Endothelial cell of umbilical vein (primary cell): ENCODE measurements around the gene ABLIM2. TPM values are rescaled to one million over a fixed set of nuclear protein-coding genes. Genes with fewer than 3 reads are reported as not detected.

Experiments used
- BruUV-seq: library from RNA; stranded (reverse); fragments of 400-500 nt; replicated peaks from 2 replicates; lab custom pipeline; 2021; lab: Mats Ljungman, UMichigan
- CTCF ChIA-PET: fragments of 300-600, 350-600 bp; sonication (Branson Sonifier 250); formaldehyde crosslinking; loops from one replicate; lab custom pipeline; 2021; ENCODE audit warnings: antibody characterized with exemption, inconsistent platforms; lab: Charles Lee
- POLR2A ChIA-PET: fragments of 300-600, 350-600 bp; sonication (Branson Sonifier 250); formaldehyde crosslinking; loops from one replicate; lab custom pipeline; 2021; ENCODE audit warnings: antibody characterized with exemption, inconsistent platforms; lab: Charles Lee
- DNase-seq: peaks from one replicate; pipeline ENCODE4 v3.0.0-alpha.2; 2011; ENCODE audit warnings: low read depth, low spot score
- FAIRE-seq: peaks from 2 replicates; lab custom pipeline; 2011; peaks lifted over from hg19 to GRCh38; lab: Jason Lieb, UNC
- H2AFZ ChIP-seq: 2 replicates; pipeline ENCODE4 v1.6.0; 2012; ENCODE audit warnings: low read depth, low read length, control low read depth, inconsistent platforms
- H3K27ac ChIP-seq: 2 replicates; pipeline ENCODE4 v1.5.1; 2011; ENCODE audit warnings: low read depth, mild to moderate bottlenecking, control low read depth, low read length, moderate library complexity; ENCODE audit not compliant: insufficient read depth
- H3K27me3 ChIP-seq, 2 experiments: 2 replicates each; pipeline versions ENCODE4 v1.6.0 to v1.6.1; 2011; ENCODE audit warnings: low read length in 2 of 2, mixed read lengths in 1 of 2; ENCODE audit not compliant: control insufficient read depth in 2 of 2, insufficient read depth in 2 of 2
- H3K36me3 ChIP-seq, 2 experiments: 2 replicates in 1 of 2; 3 replicates in 1 of 2; pipeline ENCODE4 v1.5.1; 2011; ENCODE audit warnings: low read length in 2 of 2, mild to moderate bottlenecking in 1 of 2, moderate library complexity in 1 of 2; ENCODE audit not compliant: control insufficient read depth in 2 of 2, insufficient read depth in 2 of 2; ENCODE audit errors: extremely low read depth in 1 of 2
- H3K4me1 ChIP-seq: 3 replicates; pipeline ENCODE4 v1.5.1; 2011; ENCODE audit warnings: mild to moderate bottlenecking, low read length; ENCODE audit not compliant: control insufficient read depth, insufficient read depth; ENCODE audit errors: extremely low read depth
- H3K4me2 ChIP-seq: 2 replicates; pipeline ENCODE4 v1.6.1; 2011; ENCODE audit warnings: low read length, control low read depth, mixed read lengths; ENCODE audit not compliant: insufficient read depth
- H3K4me3 ChIP-seq, 3 experiments: fragments of 200-600 bp in 1 of 3; sonication (generic), shearing (Covaris generic) in 1 of 3; replicated peaks in 1 of 3; 2 replicates each; pipeline ENCODE4 v1.5.1; 2011 to 2016; ENCODE audit warnings: control low read depth in 3 of 3, low read length in 3 of 3, mild to moderate bottlenecking in 2 of 3, inconsistent platforms in 1 of 3, low read depth in 1 of 3, moderate library complexity in 1 of 3; ENCODE audit not compliant: insufficient read depth in 1 of 3
- H3K79me2 ChIP-seq: 2 replicates; pipeline ENCODE4 v1.6.0; 2012; ENCODE audit warnings: low read length, inconsistent platforms; ENCODE audit not compliant: control insufficient read depth, insufficient read depth
- H3K9ac ChIP-seq: replicated peaks from 2 replicates; pipeline ENCODE3; 2011; ENCODE audit warnings: low read length, control low read depth; ENCODE audit not compliant: insufficient read depth; ENCODE audit errors: extremely low read depth
- H3K9me1 ChIP-seq: replicated peaks from 3 replicates; pipeline ENCODE4 v1.6.0; 2011; ENCODE audit warnings: mild to moderate bottlenecking, low read length; ENCODE audit not compliant: control insufficient read depth, insufficient read depth; ENCODE audit errors: extremely low read depth
- H3K9me3 ChIP-seq: replicated peaks from 2 replicates; pipeline ENCODE4 v1.5.1; 2012; ENCODE audit warnings: low read length, inconsistent platforms; ENCODE audit not compliant: control insufficient read depth, insufficient read depth
- H4K20me1 ChIP-seq: replicated peaks from 2 replicates; pipeline ENCODE3; 2011; ENCODE audit warnings: mild to moderate bottlenecking, low read length; ENCODE audit not compliant: control insufficient read depth, insufficient read depth; ENCODE audit errors: extremely low read depth
- EZH2 ChIP-seq: IDR thresholded peaks from 2 replicates; pipeline ENCODE4 v1.6.1; 2012; ENCODE audit warnings: borderline replicate concordance, low read depth, mild to moderate bottlenecking, moderate library complexity, low read length, inconsistent platforms; ENCODE audit not compliant: severe bottlenecking
- FOS ChIP-seq: IDR thresholded peaks from 2 replicates; pipeline ENCODE4 v1.6.1; 2011; ENCODE audit warnings: mild to moderate bottlenecking, low read length, moderate library complexity, borderline replicate concordance; ENCODE audit not compliant: insufficient read depth
- GATA2 ChIP-seq: IDR thresholded peaks from 2 replicates; pipeline ENCODE4 v1.7.0; 2011; ENCODE audit warnings: low read depth, mild to moderate bottlenecking, moderate library complexity, mixed read lengths, low read length; ENCODE audit not compliant: insufficient read length, insufficient read depth
- JUN ChIP-seq: IDR thresholded peaks from 2 replicates; pipeline ENCODE4 v1.6.1; 2011; ENCODE audit warnings: borderline replicate concordance, low read depth; ENCODE audit not compliant: insufficient read length, insufficient read depth
- MYC ChIP-seq: IDR thresholded peaks from one replicate; pipeline ENCODE4 v1.6.1; 2011; ENCODE audit warnings: mild to moderate bottlenecking, low read depth, low read length
- POLR2A ChIP-seq: IDR thresholded peaks from 2 replicates; pipeline ENCODE4 v1.6.1; 2012; ENCODE audit warnings: low read depth, mild to moderate bottlenecking, control low read depth, low read length
- POLR2AphosphoS5 ChIP-seq: IDR thresholded peaks from 2 replicates; pipeline ENCODE4 v1.6.1; 2012; ENCODE audit warnings: low read depth, mild to moderate bottlenecking, control low read depth, low read length, moderate library complexity; ENCODE audit not compliant: insufficient read depth
- dilution Hi-C: fragments of 300-500 bp; cut with MboI; formaldehyde crosslinking; loops from one replicate; pipeline ENCODE4 v1.15.0; 2019; ENCODE audit warnings: low sequenced_read_pairs; ENCODE audit not compliant: extremely low pct_ligation_motif_present
- intact Hi-C: fragments of 100-400 bp; cut with micrococcal nuclease; formaldehyde crosslinking; loops from one replicate; pipeline ENCODE4 v1.10.0; 2022
- polyA plus RNA-seq, 4 experiments: library from polyadenylated mRNA; depleted of rRNA in 3 of 4; stranded (reverse) in 3 of 4; unstranded in 1 of 4; fragments of >200 nt; gene quantifications; 2 replicates each; pipeline versions ENCODE4 v1.2.1 to v1.2.3, GENCODE V29; 2011 to 2012; ENCODE audit warnings: missing spikeins in 1 of 4
- total RNA-seq: library from RNA; stranded (reverse); gene quantifications from 2 replicates; pipeline ENCODE4 v1.2.3, GENCODE V29; 2021
- TF ChIP-seq, protein P1 (sequence below): IDR thresholded peaks from 2 replicates; pipeline ENCODE4 v1.6.1; 2011; ENCODE audit not compliant: insufficient read depth, insufficient read length
- TF ChIP-seq, protein P2 (sequence below), 2 donors: IDR thresholded peaks; 1 replicate in 1 of 2; 2 replicates in 1 of 2; pipeline ENCODE4 v1.5.1; 2011; ENCODE audit warnings: low read length in 2 of 2, mild to moderate bottlenecking in 2 of 2, moderate library complexity in 2 of 2, control low read depth in 1 of 2, inconsistent platforms in 1 of 2, low read depth in 1 of 2; ENCODE audit not compliant: insufficient read depth in 1 of 2; ENCODE audit errors: extremely low read depth in 1 of 2

ABLIM2 gene
- total and polyA plus RNA-seq, 2 donors (not counting 3 experiments of a cell fraction or from before 2014, with no cell fraction given): 0.28 to 0.66 TPM

DNA sequence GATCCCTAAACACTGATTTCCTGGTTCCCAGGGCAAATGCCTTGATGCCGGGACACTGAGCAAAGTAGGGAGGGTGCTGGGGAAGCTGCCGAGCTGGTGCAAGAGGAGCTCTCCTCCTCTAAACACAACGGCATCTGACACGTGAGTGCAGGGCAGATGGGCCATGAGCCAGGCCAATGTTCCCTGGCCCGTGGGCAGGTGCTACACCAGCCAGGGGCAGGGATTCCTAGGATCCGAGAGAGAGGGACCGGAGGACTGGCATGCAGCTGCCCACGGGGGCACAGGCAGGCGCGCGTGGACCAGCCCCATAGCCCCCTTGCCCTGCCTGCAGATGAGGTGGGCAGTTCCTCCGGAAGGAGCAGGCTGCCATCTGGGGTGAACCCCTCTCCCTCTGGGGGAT, 152.1 kb downstream of the ABLIM2 start:
- H3K9me3 ChIP-seq: no peaks in the 10 kb centered on the region
- no TSS peak for BruUV-seq
- DNase-seq (no peak), FAIRE-seq (no peak)
- no peak overlapping the region for H3K9ac ChIP-seq
- intact Hi-C loops: no loop called here
- no peak overlapping the region for H2AFZ ChIP-seq
- dilution Hi-C loops: no loop called here
- H3K36me3 ChIP-seq: no peaks in the 10 kb centered on the region
- no peak overlapping the region for H3K4me2 ChIP-seq
- H3K79me2 ChIP-seq: no peaks in the 10 kb centered on the region
- no peaks in the 10 kb centered on the region for H3K9me1 ChIP-seq
- no peaks in the 10 kb centered on the region for H3K4me1 ChIP-seq
- no peaks in the 10 kb centered on the region for H4K20me1 ChIP-seq
- no peak overlapping the region for H3K4me3 ChIP-seq
- peaks cover 0 to 4% of the 10 kb centered on the region in 2 experiments for H3K27me3 ChIP-seq
- H3K27ac ChIP-seq: no peak overlapping the region
- ChIA-PET POLR2A (no interaction called here), CTCF (interaction anchor here (1.1 kb wide), 1 partner anchor 245 kb away, joined by 3 read pairs; no protein-coding TSS in a partner anchor)
- TF ChIP-seq, protein P1, sequence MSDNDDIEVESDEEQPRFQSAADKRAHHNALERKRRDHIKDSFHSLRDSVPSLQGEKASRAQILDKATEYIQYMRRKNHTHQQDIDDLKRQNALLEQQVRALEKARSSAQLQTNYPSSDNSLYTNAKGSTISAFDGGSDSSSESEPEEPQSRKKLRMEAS: no peak

DNA sequence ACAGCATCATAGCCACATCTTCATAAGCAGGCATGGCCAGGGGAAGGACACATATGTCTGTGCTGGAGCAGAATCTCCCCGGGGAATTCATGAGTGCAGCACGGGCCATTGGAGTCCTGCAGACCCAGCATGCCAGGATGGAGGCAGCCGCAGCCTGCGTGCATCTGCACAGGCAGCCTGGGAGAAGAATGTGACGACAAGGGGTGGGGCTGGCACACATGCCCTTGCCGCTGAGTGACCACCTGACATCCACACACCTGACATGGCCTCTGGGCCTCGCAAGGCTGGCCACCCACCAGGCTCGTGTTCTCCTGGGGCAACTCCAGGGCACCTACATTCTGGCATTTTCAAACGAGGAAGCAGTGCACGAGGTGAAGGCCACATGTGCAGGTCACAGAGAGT, 152.8 kb downstream of the ABLIM2 start:
- no peaks in the 10 kb centered on the region for H4K20me1 ChIP-seq
- dilution Hi-C loops (no loop called here), intact Hi-C loops (no loop called here)
- H3K36me3 ChIP-seq: no peaks in the 10 kb centered on the region
- no peaks in the 10 kb centered on the region for H3K79me2 ChIP-seq
- no peaks in the 10 kb centered on the region for H3K9me1 ChIP-seq
- no peak overlapping the region for H3K4me2 ChIP-seq
- ChIA-PET CTCF (no interaction called here), POLR2A (no interaction called here)
- H2AFZ ChIP-seq: no peak overlapping the region
- FAIRE-seq (no peak), DNase-seq (no peak)
- H3K27me3 ChIP-seq: peaks cover 0 to 4% of the 10 kb centered on the region in 2 experiments
- BruUV-seq: no TSS peak
- H3K9ac ChIP-seq: no peak overlapping the region
- H3K4me3 ChIP-seq: no peak overlapping the region
- H3K9me3 ChIP-seq: no peaks in the 10 kb centered on the region
- H3K4me1 ChIP-seq: no peaks in the 10 kb centered on the region
- TF ChIP-seq FOS (no peak), POLR2AphosphoS5 (no peak), JUN (no peak), GATA2 (no peak), EZH2 (no peak), MYC (no peak), POLR2A (no peak)
- TF ChIP-seq, protein P2, sequence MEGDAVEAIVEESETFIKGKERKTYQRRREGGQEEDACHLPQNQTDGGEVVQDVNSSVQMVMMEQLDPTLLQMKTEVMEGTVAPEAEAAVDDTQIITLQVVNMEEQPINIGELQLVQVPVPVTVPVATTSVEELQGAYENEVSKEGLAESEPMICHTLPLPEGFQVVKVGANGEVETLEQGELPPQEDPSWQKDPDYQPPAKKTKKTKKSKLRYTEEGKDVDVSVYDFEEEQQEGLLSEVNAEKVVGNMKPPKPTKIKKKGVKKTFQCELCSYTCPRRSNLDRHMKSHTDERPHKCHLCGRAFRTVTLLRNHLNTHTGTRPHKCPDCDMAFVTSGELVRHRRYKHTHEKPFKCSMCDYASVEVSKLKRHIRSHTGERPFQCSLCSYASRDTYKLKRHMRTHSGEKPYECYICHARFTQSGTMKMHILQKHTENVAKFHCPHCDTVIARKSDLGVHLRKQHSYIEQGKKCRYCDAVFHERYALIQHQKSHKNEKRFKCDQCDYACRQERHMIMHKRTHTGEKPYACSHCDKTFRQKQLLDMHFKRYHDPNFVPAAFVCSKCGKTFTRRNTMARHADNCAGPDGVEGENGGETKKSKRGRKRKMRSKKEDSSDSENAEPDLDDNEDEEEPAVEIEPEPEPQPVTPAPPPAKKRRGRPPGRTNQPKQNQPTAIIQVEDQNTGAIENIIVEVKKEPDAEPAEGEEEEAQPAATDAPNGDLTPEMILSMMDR (IDR thresholded peaks at IDR 0.05; ENCODE audit: extremely low read depth in 1 of 2, insufficient read depth in 1 of 2, low read depth in 1 of 2, low read length in 2 of 2): no peak
- TF ChIP-seq, protein P1: no peak
- H3K27ac ChIP-seq: no peak overlapping the region
